K562 (cell line): ENCODE data around the gene NEURL2. TPM values are rescaled to one million over a fixed set of nuclear protein-coding genes. Genes with fewer than 3 reads are reported as not detected.

Experiments used
- BRD4 ChIP-seq: fragments of 200-600 bp; sonication (generic); IDR thresholded peaks from 2 replicates; pipeline ENCODE4 v1.6.1; 2017; ENCODE audit warnings: inconsistent platforms
- EWSR1 ChIP-seq: fragments of 450-650 bp; IDR thresholded peaks from 2 replicates; pipeline ENCODE4 v1.6.1; 2018; ENCODE audit warnings: borderline replicate concordance, mild to moderate bottlenecking, low read depth, moderate library complexity; ENCODE audit not compliant: partially characterized antibody
- HMBOX1 ChIP-seq: sonication (generic); IDR thresholded peaks from 2 replicates; pipeline ENCODE4 v1.6.1; 2016
- HNRNPUL1 ChIP-seq: fragments of 200-400 bp; formaldehyde crosslinking; IDR thresholded peaks from 2 replicates; pipeline ENCODE4 v1.6.1; 2017; ENCODE audit warnings: low read length
- KAT8 ChIP-seq: fragments of 450-650 bp; IDR thresholded peaks from 2 replicates; pipeline ENCODE4 v1.6.1; 2016; ENCODE audit warnings: low read depth, mild to moderate bottlenecking
- KDM4B ChIP-seq, 2 experiments: fragments of 450-650 bp in 1 of 2; sonication (generic) in 1 of 2; IDR thresholded peaks; 2 replicates each; pipeline ENCODE4 v1.6.1; 2016 to 2017; ENCODE audit warnings: borderline replicate concordance in 2 of 2, antibody characterized with exemption in 1 of 2, low read depth in 1 of 2, mild to moderate bottlenecking in 1 of 2
- MAFG ChIP-seq: fragments of 450-650 bp; conservative IDR thresholded peaks from 2 replicates; pipeline ENCODE4 v1.6.1; 2016; ENCODE audit warnings: missing genetic modification characterization, missing compliant biosample characterization
- MEF2A ChIP-seq: IDR thresholded peaks from 2 replicates; pipeline ENCODE4 v1.6.1; 2011; ENCODE audit warnings: low read depth, mild to moderate bottlenecking, low read length, moderate library complexity; ENCODE audit not compliant: control insufficient read depth
- NEUROD1 ChIP-seq: fragments of 150-350 bp; IDR thresholded peaks from 2 replicates; pipeline ENCODE4 v1.6.1; 2014; ENCODE audit warnings: borderline replicate concordance, low read length, low read depth; ENCODE audit not compliant: partially characterized antibody
- NR2C2 ChIP-seq, 2 experiments: fragments of 200-800 bp in 1 of 2; sonication (Bioruptor generic) in 1 of 2; sonication (generic) in 1 of 2; formaldehyde crosslinking in 1 of 2; IDR thresholded peaks; 2 replicates each; pipeline versions ENCODE4 v1.6.1 to v1.8.0; 2016 to 2022; ENCODE audit warnings: mild to moderate bottlenecking in 1 of 2, missing compliant biosample characterization in 1 of 2, missing genetic modification characterization in 1 of 2, missing genetic modification reagents in 1 of 2
- POLR2AphosphoS5 ChIP-seq: IDR thresholded peaks from 2 replicates; pipeline ENCODE4 v1.6.1; 2011; ENCODE audit warnings: mild to moderate bottlenecking, low read depth, low read length, moderate library complexity; ENCODE audit not compliant: control insufficient read depth, insufficient read depth
- RBM25 ChIP-seq: fragments of 200-400 bp; formaldehyde crosslinking; IDR thresholded peaks from 2 replicates; pipeline ENCODE4 v1.6.1; 2018; ENCODE audit warnings: low read length, low read depth, moderate library complexity; ENCODE audit not compliant: severe bottlenecking
- RFX5 ChIP-seq: IDR thresholded peaks from 2 replicates; pipeline ENCODE4 v1.6.1; 2011; ENCODE audit warnings: low read depth, mild to moderate bottlenecking, improper control_type of control experiment, low read length
- SMARCA4 ChIP-seq: fragments of 450-650 bp; IDR thresholded peaks from 2 replicates; pipeline ENCODE4 v1.6.1; 2016
- SNRNP70 ChIP-seq: fragments of 200-400 bp; formaldehyde crosslinking; optimal IDR thresholded peaks from 2 replicates; pipeline ENCODE3; 2017; ENCODE audit warnings: low read depth, low read length
- TRIM24 ChIP-seq, 2 experiments: fragments of 450-650 bp; IDR thresholded peaks; 2 replicates each; pipeline ENCODE4 v1.6.1; 2016
- ZNF12 ChIP-seq: sonication (generic); formaldehyde crosslinking; IDR thresholded peaks from 2 replicates; pipeline ENCODE4 v1.4.0; 2020; ENCODE audit warnings: mild to moderate bottlenecking, missing genetic modification reagents
- polyA plus RNA-seq, 8 experiments: library from polyadenylated mRNA; depleted of rRNA in 4 of 8; stranded (reverse) in 5 of 8; unstranded in 3 of 8; fragments of >200 nt; fragmentation: Nextera tagmentation in 2 of 8; fragmentation: Illumina TruSeq in 1 of 8; extraction: Ambion mirVana in 2 of 8; extraction: Trizol in 1 of 8; gene quantifications; 2 replicates each; pipeline versions ENCODE4 v1.2.1 to v1.2.3, GENCODE V29; 2011 to 2014; ENCODE audit warnings: inconsistent platforms in 1 of 8, missing spikeins in 1 of 8
- total RNA-seq, 7 experiments: library from RNA; depleted of rRNA in 6 of 7; stranded (reverse); fragments of >200 nt in 6 of 7; fragmentation: Illumina TruSeq in 2 of 7; extraction: Trizol in 2 of 7; gene quantifications; 2 replicates each; pipeline versions ENCODE4 v1.2.1 to v1.2.3, GENCODE V29; 2011 to 2021; ENCODE audit warnings: low replicate concordance in 1 of 7
- TF ChIP-seq, protein P1 (sequence below): fragments of 200-600 bp; sonication (generic); IDR thresholded peaks from one replicate; pipeline ENCODE4 v1.6.1; 2012; ENCODE audit warnings: mild to moderate bottlenecking, low read depth, low read length, inconsistent platforms

The NEURL2 gene
- total and polyA plus RNA-seq, 9 of the 15 experiments (the other 6 are each of a cell fraction or from before 2014, with no cell fraction given) = 0.22 to 1.9 (median 0.50) TPM; not detected in 1

DNA sequence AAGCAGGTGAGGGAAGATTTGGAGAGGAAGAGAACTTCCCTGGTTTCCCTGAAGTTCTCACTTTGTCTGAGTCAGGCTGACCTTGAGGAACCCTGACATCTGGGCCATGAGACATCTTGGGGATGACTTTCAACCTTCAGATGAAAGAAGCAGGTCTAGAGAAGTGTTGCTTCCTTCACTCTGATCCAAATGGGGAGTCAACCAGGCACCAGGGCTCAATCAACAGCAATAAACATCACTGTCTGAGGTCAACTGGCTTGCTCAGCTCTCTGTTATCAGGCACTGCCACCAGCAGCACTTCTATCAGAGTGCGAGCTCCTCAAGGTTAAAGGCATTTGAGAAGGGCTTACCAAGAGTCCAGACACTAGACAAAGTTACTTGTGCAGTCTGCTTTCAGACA is 40.1 kb downstream of the NEURL2 start (continued):
- no peak for TF ChIP-seq KDM4B (IDR thresholded peaks at IDR 0.05; ENCODE audit: borderline replicate concordance in 2 of 2, low read depth in 1 of 2)
- no peak for TF ChIP-seq NEUROD1
- TF ChIP-seq EWSR1 = no peak
- no peak for TF ChIP-seq MEF2A
- TF ChIP-seq HNRNPUL1 = no peak
- TF ChIP-seq RBM25 = no peak
- TF ChIP-seq HMBOX1 = peak; percentile 65
- no peak for TF ChIP-seq SNRNP70
- TF ChIP-seq NR2C2 (CRISPR knock-in tag; IDR thresholded peaks at IDR 0.05) = no peak
- 0 out of 2 replicates have a peak, but pooled peaks have one; percentile 26 for TF ChIP-seq NR2C2 (tag; IDR thresholded peaks at IDR 0.05)
- peak; percentile 17; the same call in 1 of the 2 replicates for TF ChIP-seq MAFG (tag)
- TF ChIP-seq BRD4 = no peak
- no peak for TF ChIP-seq ZNF12 (CRISPR knock-in tag)
- TF ChIP-seq, protein P1, sequence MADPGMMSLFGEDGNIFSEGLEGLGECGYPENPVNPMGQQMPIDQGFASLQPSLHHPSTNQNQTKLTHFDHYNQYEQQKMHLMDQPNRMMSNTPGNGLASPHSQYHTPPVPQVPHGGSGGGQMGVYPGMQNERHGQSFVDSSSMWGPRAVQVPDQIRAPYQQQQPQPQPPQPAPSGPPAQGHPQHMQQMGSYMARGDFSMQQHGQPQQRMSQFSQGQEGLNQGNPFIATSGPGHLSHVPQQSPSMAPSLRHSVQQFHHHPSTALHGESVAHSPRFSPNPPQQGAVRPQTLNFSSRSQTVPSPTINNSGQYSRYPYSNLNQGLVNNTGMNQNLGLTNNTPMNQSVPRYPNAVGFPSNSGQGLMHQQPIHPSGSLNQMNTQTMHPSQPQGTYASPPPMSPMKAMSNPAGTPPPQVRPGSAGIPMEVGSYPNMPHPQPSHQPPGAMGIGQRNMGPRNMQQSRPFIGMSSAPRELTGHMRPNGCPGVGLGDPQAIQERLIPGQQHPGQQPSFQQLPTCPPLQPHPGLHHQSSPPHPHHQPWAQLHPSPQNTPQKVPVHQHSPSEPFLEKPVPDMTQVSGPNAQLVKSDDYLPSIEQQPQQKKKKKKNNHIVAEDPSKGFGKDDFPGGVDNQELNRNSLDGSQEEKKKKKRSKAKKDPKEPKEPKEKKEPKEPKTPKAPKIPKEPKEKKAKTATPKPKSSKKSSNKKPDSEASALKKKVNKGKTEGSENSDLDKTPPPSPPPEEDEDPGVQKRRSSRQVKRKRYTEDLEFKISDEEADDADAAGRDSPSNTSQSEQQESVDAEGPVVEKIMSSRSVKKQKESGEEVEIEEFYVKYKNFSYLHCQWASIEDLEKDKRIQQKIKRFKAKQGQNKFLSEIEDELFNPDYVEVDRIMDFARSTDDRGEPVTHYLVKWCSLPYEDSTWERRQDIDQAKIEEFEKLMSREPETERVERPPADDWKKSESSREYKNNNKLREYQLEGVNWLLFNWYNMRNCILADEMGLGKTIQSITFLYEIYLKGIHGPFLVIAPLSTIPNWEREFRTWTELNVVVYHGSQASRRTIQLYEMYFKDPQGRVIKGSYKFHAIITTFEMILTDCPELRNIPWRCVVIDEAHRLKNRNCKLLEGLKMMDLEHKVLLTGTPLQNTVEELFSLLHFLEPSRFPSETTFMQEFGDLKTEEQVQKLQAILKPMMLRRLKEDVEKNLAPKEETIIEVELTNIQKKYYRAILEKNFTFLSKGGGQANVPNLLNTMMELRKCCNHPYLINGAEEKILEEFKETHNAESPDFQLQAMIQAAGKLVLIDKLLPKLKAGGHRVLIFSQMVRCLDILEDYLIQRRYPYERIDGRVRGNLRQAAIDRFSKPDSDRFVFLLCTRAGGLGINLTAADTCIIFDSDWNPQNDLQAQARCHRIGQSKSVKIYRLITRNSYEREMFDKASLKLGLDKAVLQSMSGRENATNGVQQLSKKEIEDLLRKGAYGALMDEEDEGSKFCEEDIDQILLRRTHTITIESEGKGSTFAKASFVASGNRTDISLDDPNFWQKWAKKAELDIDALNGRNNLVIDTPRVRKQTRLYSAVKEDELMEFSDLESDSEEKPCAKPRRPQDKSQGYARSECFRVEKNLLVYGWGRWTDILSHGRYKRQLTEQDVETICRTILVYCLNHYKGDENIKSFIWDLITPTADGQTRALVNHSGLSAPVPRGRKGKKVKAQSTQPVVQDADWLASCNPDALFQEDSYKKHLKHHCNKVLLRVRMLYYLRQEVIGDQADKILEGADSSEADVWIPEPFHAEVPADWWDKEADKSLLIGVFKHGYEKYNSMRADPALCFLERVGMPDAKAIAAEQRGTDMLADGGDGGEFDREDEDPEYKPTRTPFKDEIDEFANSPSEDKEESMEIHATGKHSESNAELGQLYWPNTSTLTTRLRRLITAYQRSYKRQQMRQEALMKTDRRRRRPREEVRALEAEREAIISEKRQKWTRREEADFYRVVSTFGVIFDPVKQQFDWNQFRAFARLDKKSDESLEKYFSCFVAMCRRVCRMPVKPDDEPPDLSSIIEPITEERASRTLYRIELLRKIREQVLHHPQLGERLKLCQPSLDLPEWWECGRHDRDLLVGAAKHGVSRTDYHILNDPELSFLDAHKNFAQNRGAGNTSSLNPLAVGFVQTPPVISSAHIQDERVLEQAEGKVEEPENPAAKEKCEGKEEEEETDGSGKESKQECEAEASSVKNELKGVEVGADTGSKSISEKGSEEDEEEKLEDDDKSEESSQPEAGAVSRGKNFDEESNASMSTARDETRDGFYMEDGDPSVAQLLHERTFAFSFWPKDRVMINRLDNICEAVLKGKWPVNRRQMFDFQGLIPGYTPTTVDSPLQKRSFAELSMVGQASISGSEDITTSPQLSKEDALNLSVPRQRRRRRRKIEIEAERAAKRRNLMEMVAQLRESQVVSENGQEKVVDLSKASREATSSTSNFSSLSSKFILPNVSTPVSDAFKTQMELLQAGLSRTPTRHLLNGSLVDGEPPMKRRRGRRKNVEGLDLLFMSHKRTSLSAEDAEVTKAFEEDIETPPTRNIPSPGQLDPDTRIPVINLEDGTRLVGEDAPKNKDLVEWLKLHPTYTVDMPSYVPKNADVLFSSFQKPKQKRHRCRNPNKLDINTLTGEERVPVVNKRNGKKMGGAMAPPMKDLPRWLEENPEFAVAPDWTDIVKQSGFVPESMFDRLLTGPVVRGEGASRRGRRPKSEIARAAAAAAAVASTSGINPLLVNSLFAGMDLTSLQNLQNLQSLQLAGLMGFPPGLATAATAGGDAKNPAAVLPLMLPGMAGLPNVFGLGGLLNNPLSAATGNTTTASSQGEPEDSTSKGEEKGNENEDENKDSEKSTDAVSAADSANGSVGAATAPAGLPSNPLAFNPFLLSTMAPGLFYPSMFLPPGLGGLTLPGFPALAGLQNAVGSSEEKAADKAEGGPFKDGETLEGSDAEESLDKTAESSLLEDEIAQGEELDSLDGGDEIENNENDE = no peak
- TF ChIP-seq RFX5 = no peak
- TF ChIP-seq KAT8 = no peak
- peak; percentile 84 for TF ChIP-seq SMARCA4
- TF ChIP-seq TRIM24 (IDR thresholded peaks at IDR 0.05) = peak; percentile 43 to 46; a peak in 1 of 4 replicates
- peak; percentile 80; the same call in 1 of the 2 replicates for TF ChIP-seq POLR2AphosphoS5
